Nephron (organoid): ENCODE measurements around the gene KCNQ1.

Source experiments
- H3K27ac Mint-ChIP-seq, 3 experiments: 2 replicates each; pipeline ENCODE4 v1.8.0; 2020; ENCODE audit warnings: mixed read lengths in 3 of 3, mild to moderate bottlenecking in 2 of 3, moderate library complexity in 1 of 3
- H3K27me3 Mint-ChIP-seq: 2 replicates; pipeline ENCODE4 v1.8.0; 2021; ENCODE audit warnings: low read depth, mild to moderate bottlenecking, moderate library complexity, mixed read lengths
- H3K36me3 Mint-ChIP-seq: 2 replicates; pipeline ENCODE4 v1.8.0; 2020; ENCODE audit warnings: low read depth, mixed read lengths
- H3K4me1 Mint-ChIP-seq: 2 replicates; pipeline ENCODE4 v1.8.0; 2020; ENCODE audit warnings: mixed read lengths
- H3K4me3 Mint-ChIP-seq, 3 experiments: 2 replicates each; pipeline ENCODE4 v1.8.0; 2020; ENCODE audit warnings: mild to moderate bottlenecking in 3 of 3, mixed read lengths in 3 of 3, moderate library complexity in 2 of 3
- H3K9me3 Mint-ChIP-seq: 2 replicates; pipeline ENCODE4 v1.8.0; 2020; ENCODE audit warnings: mixed read lengths
- TF ChIP-seq, protein P1 (sequence below), 3 experiments: fragments of 200-600 bp; sonication (generic); IDR thresholded peaks; one replicate each; pipeline ENCODE4 v1.5.0; 2021; ENCODE audit warnings: antibody characterized with exemption in 3 of 3; ENCODE audit not compliant: unreplicated experiment in 3 of 3

KCNQ1 gene

DNA sequence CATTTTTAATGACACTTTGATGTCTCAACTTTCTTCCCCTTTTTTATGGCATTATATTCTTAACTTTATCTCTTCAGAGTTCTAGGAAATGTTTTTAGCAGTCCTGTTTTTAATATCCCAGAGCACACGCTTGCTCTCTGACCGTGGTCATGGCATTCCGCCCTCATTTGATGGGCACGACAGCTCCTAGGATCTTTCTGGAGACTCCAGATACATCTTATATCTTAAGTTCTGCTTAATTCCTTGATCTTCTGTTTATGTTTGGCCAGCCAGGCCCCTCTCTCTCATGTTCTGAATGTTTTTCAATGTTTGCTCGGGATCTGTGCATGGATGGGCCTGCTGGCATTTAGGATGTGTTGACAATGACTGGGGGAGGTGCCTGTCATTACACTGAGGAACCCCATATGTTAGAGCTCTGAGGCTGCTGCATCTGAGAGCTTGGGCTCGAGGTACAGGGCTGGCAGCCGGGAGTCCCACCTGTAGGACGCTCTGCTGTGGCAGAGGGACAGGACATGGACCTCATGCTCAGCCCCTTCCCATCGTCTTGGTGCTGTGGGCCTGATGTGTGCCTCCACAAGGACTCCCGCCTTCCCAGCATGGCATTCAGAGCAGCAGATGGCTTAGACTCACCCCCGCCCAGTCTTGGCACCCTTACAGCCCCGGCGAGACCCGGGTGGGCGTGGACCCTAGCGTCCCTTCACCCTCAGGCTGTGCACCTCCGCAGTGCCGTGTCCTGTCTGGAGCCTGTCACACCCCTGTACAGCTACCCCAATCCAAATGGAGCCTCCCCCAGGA is 365.8 kb downstream of the KCNQ1 start:
- H3K4me3 Mint-ChIP-seq, result peak overlapping the region in 2 of 3 experiments; percentile 3 to 19
- H3K27me3 Mint-ChIP-seq, result peaks cover 8% of the 10 kb centered on the region
- H3K36me3 Mint-ChIP-seq, result no peaks in the 10 kb centered on the region
- TF ChIP-seq, protein P1, sequence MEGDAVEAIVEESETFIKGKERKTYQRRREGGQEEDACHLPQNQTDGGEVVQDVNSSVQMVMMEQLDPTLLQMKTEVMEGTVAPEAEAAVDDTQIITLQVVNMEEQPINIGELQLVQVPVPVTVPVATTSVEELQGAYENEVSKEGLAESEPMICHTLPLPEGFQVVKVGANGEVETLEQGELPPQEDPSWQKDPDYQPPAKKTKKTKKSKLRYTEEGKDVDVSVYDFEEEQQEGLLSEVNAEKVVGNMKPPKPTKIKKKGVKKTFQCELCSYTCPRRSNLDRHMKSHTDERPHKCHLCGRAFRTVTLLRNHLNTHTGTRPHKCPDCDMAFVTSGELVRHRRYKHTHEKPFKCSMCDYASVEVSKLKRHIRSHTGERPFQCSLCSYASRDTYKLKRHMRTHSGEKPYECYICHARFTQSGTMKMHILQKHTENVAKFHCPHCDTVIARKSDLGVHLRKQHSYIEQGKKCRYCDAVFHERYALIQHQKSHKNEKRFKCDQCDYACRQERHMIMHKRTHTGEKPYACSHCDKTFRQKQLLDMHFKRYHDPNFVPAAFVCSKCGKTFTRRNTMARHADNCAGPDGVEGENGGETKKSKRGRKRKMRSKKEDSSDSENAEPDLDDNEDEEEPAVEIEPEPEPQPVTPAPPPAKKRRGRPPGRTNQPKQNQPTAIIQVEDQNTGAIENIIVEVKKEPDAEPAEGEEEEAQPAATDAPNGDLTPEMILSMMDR (IDR thresholded peaks at IDR 0.05; ENCODE audit: unreplicated experiment in 3 of 3), result no peak
- H3K9me3 Mint-ChIP-seq, result peaks cover 15% of the 10 kb centered on the region
- peak overlapping the region; percentile 87 to 99 (median 98) for H3K27ac Mint-ChIP-seq
- peaks cover 66% of the 10 kb centered on the region for H3K4me1 Mint-ChIP-seq

DNA sequence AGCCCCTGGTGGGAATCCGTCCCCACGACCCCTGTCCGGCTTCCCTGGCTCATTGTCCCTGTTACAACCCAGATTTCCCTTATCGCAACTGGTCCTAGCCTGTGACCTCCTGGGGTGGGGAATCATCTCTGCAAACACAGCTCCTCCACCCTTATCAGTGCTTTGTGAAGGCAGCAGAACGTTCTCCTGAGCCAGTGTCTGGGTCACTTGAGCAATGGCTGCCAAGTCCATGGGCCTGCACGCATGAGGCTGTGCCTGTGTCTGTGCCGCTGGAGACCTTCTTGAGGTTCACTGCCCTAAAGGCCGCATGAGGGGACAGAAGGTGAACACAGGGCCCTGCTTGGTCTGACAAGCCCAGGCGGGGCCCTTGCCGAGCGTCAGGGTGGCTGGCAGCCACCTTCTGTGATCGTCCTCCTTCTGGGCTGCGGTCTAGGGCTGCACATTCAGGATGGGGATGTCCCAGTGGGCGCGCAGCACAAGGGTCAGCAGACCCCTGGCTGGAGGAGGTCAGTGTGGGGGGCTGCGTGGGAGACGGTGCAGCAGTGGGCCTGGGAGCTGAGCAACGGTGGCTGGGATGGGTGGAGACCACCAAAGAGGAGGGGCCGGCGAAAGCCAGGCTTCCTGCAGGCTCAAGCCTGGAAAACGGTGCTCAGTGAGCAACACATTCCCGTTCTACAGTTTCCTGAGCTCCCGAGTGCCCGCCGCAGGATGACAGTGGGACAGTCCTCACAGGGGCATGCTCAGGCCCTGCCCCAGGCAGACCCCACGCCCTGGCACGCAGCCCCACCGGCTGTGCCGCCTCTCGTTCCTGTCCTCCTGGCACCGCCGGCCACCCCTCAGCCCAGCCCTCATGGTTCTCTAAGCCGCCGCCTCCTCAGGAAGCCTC is 366.6 kb downstream of the KCNQ1 start:
- TF ChIP-seq, protein P1 (IDR thresholded peaks at IDR 0.05; ENCODE audit: unreplicated experiment in 3 of 3), result no peak
- Mint-ChIP-seq H3K4me3 (peak overlapping the region; percentile 18 to 68 (median 19)), H3K27ac (peak overlapping the region; percentile 98 to 99 (median 98)), H3K36me3 (peaks cover 4% of the 10 kb centered on the region), H3K27me3 (peaks cover 8% of the 10 kb centered on the region), H3K4me1 (peaks cover 64% of the 10 kb centered on the region), H3K9me3 (peaks cover 19% of the 10 kb centered on the region)

DNA sequence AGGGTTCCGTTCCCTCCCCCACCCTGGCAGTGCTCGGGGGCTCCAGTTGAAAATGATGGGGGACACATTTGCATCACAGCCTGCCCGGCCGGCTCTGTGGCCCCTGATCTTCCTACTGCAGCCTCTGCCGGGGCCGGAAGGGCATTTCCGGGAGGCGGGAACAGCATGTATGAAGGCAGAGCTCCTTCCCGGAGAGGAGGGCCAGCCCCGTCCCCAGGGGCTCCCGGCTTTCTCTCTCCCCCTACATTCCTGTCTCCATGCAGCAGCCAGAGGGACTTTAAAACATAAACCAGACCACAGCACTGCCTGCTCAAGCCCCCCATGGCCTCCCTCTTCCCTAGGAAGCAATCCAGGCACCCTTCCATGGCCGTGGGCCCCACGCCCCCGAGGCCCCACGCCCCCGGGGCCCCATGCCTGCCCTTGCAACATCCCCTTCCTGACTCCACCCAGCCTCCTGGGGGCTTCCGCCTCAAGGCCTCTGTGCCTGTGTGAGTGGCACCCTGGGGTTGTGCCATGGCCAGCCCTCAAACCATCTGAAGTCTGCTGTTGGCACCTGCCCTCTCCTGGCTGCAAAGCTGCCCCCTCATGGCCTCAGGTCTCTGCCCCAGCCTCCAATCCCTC is 367.7 kb downstream of the KCNQ1 start:
- peak overlapping the region; percentile 98 to 99 (median 98) for H3K27ac Mint-ChIP-seq
- TF ChIP-seq, protein P1 (IDR thresholded peaks at IDR 0.05; ENCODE audit: unreplicated experiment in 3 of 3), result no peak
- peak overlapping the region; percentile 68 to 72 (median 68) for H3K4me3 Mint-ChIP-seq
- peaks cover 65% of the 10 kb centered on the region for H3K4me1 Mint-ChIP-seq
- H3K9me3 Mint-ChIP-seq, result peaks cover 19% of the 10 kb centered on the region
- peaks cover 8% of the 10 kb centered on the region for H3K27me3 Mint-ChIP-seq
- H3K36me3 Mint-ChIP-seq, result peaks cover 4% of the 10 kb centered on the region

DNA sequence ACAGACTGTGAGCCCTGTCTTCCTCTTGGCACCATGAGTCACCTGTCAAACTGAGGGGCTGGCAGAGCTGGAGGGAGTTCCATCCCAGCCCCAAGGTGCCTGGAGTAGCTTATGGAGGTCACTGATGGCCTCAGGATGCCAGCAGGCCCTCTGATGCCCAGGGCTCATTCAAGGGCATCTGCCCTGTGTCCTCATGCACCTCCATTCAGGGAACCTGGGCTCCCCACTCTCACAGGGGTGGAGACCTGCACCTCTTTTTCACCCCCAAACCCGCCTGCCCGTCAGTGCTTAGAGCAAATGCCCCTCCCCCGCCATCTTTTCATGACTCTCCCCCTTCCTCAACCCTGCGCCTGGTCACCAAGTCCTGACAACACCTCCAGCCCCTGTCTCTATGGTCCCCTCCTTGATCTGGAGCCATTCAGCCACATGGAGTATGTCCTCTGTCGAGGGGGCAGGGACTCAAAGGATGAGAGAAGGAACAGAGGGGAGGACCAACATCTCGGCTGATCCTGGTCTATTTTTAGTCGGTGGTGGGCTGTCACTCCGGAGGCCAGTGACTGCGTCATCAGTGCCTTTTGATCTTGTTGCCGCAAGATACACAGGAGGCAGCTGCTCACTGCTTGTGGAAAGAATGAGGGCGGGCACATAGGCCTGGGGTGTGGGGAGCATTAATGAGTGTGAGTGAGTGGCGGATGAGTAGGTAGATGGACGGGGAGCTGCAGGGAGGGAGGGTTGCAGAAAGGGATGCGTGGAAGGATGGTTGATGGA is 368.5 kb downstream of the KCNQ1 start:
- Mint-ChIP-seq H3K27ac (peak overlapping the region; percentile 98 to 99 (median 98)), H3K9me3 (peaks cover 26% of the 10 kb centered on the region), H3K27me3 (peaks cover 8% of the 10 kb centered on the region), H3K36me3 (peaks cover 4% of the 10 kb centered on the region), H3K4me3 (no peak overlapping the region), H3K4me1 (peaks cover 69% of the 10 kb centered on the region)
- TF ChIP-seq, protein P1 (IDR thresholded peaks at IDR 0.05; ENCODE audit: unreplicated experiment in 3 of 3), result no peak

DNA sequence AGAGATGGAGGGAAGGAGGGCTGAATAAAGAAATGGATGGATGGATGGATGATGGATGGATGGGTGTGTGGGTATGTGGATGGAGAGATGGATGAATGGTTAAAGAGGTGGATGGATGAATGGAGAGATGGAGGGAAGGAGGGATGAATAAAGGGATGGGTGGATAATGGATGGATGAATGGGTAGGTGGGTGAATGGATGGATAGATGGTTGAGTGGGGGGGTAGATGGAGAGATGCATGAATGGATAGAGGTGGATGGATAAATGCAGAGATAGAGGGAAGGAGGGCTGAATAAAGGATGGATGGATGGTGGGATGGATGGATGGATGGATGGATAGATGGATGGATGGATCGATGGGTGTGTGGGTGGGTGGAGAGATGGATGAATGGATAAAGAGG is 369.2 kb downstream of the KCNQ1 start:
- TF ChIP-seq, protein P1 (IDR thresholded peaks at IDR 0.05; ENCODE audit: unreplicated experiment in 3 of 3), result no peak
- peaks cover 12% of the 10 kb centered on the region for H3K27me3 Mint-ChIP-seq
- H3K27ac Mint-ChIP-seq, result peak overlapping the region; percentile 98 to 99 (median 98)
- peaks cover 4% of the 10 kb centered on the region for H3K36me3 Mint-ChIP-seq
- H3K9me3 Mint-ChIP-seq, result peaks cover 30% of the 10 kb centered on the region
- H3K4me3 Mint-ChIP-seq, result no peak overlapping the region
- H3K4me1 Mint-ChIP-seq, result peaks cover 67% of the 10 kb centered on the region
